Gastrocnemius medialis (tissue), 4 donors: Measurements from ENCODE around the gene DNAAF2.

Experiments
- CTCF ChIP-seq, 5 experiments: fragments of 450-650 bp in 3 of 5; fragments of 200-600 bp in 2 of 5; sonication (generic) in 2 of 5; IDR thresholded peaks in 4 of 5; conservative IDR thresholded peaks in 1 of 5; 1 replicate in 4 of 5; 2 replicates in 1 of 5; pipeline ENCODE4 v1.5.1; 2016 to 2019; ENCODE audit warnings: antibody characterized with exemption in 5 of 5, mild to moderate bottlenecking in 3 of 5, moderate library complexity in 3 of 5
- POLR2A ChIP-seq, 2 donors: fragments of 450-650 bp; IDR thresholded peaks; one replicate each; pipeline ENCODE4 v1.6.1; 2017; ENCODE audit warnings: antibody characterized with exemption in 2 of 2, mild to moderate bottlenecking in 2 of 2, moderate library complexity in 2 of 2

GRCh38 chr14:49614196-49614595 is 20.8 kb downstream of the DNAAF2 start:
- TF ChIP-seq CTCF (IDR thresholded peaks at IDR 0.05 in 4 of 5, conservative IDR thresholded peaks at IDR 0.05 in 1 of 5) (no peak), POLR2A (IDR thresholded peaks at IDR 0.05) (no peak)
